OCI-LY1 (cell line): Measurements from ENCODE around the gene LRP5.

Source experiments
- EZH2 ChIP-seq: fragments of 200-600 bp; sonication (generic), shearing (Covaris generic); IDR thresholded peaks from 2 replicates; pipeline ENCODE4 v1.8.0; 2017; ENCODE audit warnings: borderline replicate concordance, mixed run types, mild to moderate bottlenecking, antibody characterized with exemption, low read length, moderate library complexity, mixed read lengths
- TF ChIP-seq, protein P1 (sequence below): fragments of 200-600 bp; sonication (generic), shearing (Covaris generic); IDR thresholded peaks from 2 replicates; pipeline ENCODE4 v1.5.1; 2017; ENCODE audit warnings: mild to moderate bottlenecking, antibody characterized with exemption, low read length, moderate library complexity, mixed read lengths

DNA sequence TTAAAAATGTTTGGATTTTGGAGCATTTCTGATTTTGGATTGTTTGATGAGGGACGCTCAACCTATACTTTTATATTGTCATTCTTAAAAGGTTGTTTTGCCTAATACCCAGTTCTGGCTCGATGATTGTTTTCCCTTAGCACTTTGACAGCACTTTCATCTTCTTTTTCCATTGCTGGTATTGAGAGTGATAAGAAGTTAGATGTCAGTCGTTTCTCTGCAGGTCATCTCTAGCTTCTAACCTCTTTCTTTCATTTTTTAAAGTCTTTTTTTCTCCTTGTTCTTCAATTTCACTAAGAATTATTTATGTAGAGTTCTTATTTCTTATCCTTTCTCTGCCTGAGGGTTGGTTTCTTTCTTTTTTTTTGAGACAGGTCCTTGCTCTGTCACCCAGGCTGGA is 167.0 kb downstream of the LRP5 start:
- TF ChIP-seq, protein P1, sequence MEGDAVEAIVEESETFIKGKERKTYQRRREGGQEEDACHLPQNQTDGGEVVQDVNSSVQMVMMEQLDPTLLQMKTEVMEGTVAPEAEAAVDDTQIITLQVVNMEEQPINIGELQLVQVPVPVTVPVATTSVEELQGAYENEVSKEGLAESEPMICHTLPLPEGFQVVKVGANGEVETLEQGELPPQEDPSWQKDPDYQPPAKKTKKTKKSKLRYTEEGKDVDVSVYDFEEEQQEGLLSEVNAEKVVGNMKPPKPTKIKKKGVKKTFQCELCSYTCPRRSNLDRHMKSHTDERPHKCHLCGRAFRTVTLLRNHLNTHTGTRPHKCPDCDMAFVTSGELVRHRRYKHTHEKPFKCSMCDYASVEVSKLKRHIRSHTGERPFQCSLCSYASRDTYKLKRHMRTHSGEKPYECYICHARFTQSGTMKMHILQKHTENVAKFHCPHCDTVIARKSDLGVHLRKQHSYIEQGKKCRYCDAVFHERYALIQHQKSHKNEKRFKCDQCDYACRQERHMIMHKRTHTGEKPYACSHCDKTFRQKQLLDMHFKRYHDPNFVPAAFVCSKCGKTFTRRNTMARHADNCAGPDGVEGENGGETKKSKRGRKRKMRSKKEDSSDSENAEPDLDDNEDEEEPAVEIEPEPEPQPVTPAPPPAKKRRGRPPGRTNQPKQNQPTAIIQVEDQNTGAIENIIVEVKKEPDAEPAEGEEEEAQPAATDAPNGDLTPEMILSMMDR, result no peak
- TF ChIP-seq EZH2, result no peak
